ENCODE measurements around the gene ACTG1.

Gene ACTG1

GRCh38 chr17:81463506-81463905 is 49.1 kb downstream of the ACTG1 start:
- no peak for DNase-seq (ENCODE audit: low read depth in 2 of 2)

DNA sequence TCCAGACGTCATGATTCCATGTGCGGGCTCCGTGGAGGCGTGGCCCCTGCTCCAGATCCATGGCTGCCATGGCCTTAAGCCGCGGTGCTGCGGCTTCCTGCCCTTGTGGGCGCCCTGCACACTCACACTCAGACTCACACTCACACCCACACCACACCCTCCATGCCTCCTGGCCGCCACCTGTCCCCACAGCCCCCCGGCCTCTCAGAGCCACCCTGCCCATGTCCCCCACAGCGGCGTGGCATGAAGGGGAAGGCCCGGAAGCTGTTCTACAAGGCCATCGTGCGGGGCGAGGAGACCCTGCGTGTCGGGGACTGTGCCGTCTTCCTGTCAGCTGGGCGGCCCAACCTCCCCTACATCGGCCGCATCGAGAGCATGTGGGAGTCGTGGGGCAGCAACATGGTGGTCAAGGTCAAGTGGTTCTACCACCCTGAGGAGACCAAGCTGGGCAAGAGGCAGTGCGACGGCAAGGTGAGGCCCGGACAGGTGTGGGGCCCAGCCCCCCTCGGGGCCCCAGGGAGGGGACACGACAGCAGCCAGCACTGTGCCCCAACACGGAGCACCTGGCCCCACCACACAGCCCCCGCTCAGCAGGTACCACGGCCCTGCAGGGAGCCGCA is 50.0 kb downstream of the ACTG1 start:
- no peak for DNase-seq (ENCODE audit: low read depth in 2 of 2)

- no peak for DNase-seq (ENCODE audit: low read depth in 2 of 2)
Observed at GRCh38 chr17:81461607-81462500, 50.7 kb downstream of the ACTG1 start.

DNA sequence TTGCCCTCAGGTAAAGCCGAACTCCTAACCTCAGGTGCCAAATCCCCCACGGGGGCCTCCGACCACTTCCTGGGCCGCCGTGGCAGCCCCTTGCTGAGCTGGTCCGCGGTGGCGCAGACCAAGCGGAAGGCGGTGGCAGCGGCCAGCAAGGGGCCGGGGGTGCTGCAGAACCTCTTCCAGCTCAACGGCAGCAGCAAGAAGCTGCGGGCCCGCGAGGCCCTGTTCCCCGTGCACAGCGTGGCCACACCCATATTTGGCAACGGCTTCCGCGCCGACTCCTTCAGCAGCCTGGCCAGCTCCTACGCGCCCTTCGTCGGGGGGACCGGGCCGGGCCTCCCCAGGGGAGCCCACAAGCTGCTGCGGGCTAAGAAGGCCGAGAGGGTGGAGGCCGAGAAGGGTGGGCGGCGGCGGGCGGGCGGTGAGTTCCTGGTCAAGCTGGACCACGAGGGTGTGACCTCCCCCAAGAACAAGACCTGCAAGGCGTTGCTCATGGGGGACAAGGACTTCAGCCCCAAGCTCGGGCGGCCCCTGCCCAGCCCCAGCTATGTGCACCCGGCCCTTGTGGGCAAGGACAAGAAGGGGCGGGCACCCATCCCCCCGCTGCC is 51.6 kb downstream of the ACTG1 start:
- no peak for DNase-seq (ENCODE audit: low read depth in 2 of 2)

Data from fibroblast of skin of left biceps (primary cell).